GM23338 (cell line): Measurements from ENCODE around the gene TRPM2. TPM values are rescaled to one million over a fixed set of nuclear protein-coding genes. Genes with fewer than 3 reads are reported as not detected.

Experiments used
- ATAC-seq: fragments of 200-7000 bp; cut with Tn5 transposase; 3 replicates; pipeline ENCODE4 v1.9.1; 2020
- DNase-seq: peaks from one replicate; pipeline ENCODE4 v3.0.0-alpha.2; 2015; ENCODE audit warnings: low spot score
- H2AFZ ChIP-seq: fragments of 200-600 bp; sonication (generic); 2 replicates; pipeline ENCODE4 v1.8.0; 2016; ENCODE audit warnings: antibody characterized with exemption, mild to moderate bottlenecking, moderate library complexity
- H3F3A ChIP-seq: fragments of 200-600 bp; sonication (generic); replicated peaks from 2 replicates; pipeline ENCODE4 v1.8.0; 2017; ENCODE audit warnings: antibody characterized with exemption, mixed run types, low read depth
- H3K27ac ChIP-seq: fragments of 200-600 bp; sonication (generic); 2 replicates; pipeline ENCODE4 v1.6.1; 2016; ENCODE audit warnings: low read depth
- H3K27me3 ChIP-seq: fragments of 200-600 bp; sonication (generic); 2 replicates; pipeline ENCODE4 v1.8.0; 2016; ENCODE audit warnings: mild to moderate bottlenecking, mixed run types, moderate library complexity; ENCODE audit not compliant: insufficient read depth
- H3K36me3 ChIP-seq: fragments of 200-600 bp; sonication (generic); 2 replicates; pipeline ENCODE4 v1.8.0; 2016; ENCODE audit warnings: mild to moderate bottlenecking; ENCODE audit not compliant: insufficient read depth
- H3K4me1 ChIP-seq: fragments of 200-600 bp; sonication (generic); 2 replicates; pipeline ENCODE4 v1.8.0; 2016; ENCODE audit warnings: mild to moderate bottlenecking, moderate library complexity; ENCODE audit not compliant: insufficient read depth
- H3K4me2 ChIP-seq: fragments of 200-600 bp; sonication (generic); 2 replicates; pipeline ENCODE4 v1.7.1; 2017; ENCODE audit warnings: mixed run types
- H3K4me3 ChIP-seq: fragments of 200-600 bp; sonication (generic); 2 replicates; pipeline ENCODE4 v1.6.1; 2016; ENCODE audit warnings: mixed run types
- H3K79me2 ChIP-seq: fragments of 200-600 bp; sonication (generic); replicated peaks from 2 replicates; pipeline ENCODE4 v1.8.0; 2017; ENCODE audit warnings: mild to moderate bottlenecking; ENCODE audit not compliant: insufficient read depth
- H3K9me2 ChIP-seq: fragments of 200-600 bp; sonication (generic); 2 replicates; pipeline ENCODE4 v1.8.0; 2017; ENCODE audit not compliant: insufficient read depth
- H4K20me1 ChIP-seq: fragments of 200-600 bp; sonication (generic); replicated peaks from 2 replicates; pipeline ENCODE4 v1.8.0; 2017; ENCODE audit warnings: mild to moderate bottlenecking; ENCODE audit not compliant: insufficient read depth
- H3K27ac Mint-ChIP-seq: 2 replicates; pipeline ENCODE4 v1.8.0; 2020; ENCODE audit warnings: inconsistent platforms, mild to moderate bottlenecking, moderate library complexity, mixed read lengths
- H3K27me3 Mint-ChIP-seq: 3 replicates; pipeline ENCODE4 v1.8.0; 2022; ENCODE audit warnings: low read depth, mild to moderate bottlenecking, moderate library complexity, mixed read lengths, inconsistent platforms; ENCODE audit not compliant: insufficient read depth, poor library complexity
- H3K36me3 Mint-ChIP-seq: 3 replicates; pipeline ENCODE4 v1.8.0; 2021; ENCODE audit warnings: low read depth, mild to moderate bottlenecking, inconsistent platforms, moderate library complexity, mixed read lengths
- H3K4me1 Mint-ChIP-seq: 3 replicates; pipeline ENCODE4 v1.8.0; 2020; ENCODE audit warnings: mild to moderate bottlenecking, inconsistent platforms, mixed read lengths
- H3K4me3 Mint-ChIP-seq: 3 replicates; pipeline ENCODE4 v1.8.0; 2021; ENCODE audit warnings: moderate library complexity, mild to moderate bottlenecking, inconsistent platforms, mixed read lengths
- H3K9me3 Mint-ChIP-seq: 3 replicates; pipeline ENCODE4 v1.8.0; 2020; ENCODE audit warnings: moderate library complexity, mild to moderate bottlenecking, inconsistent platforms, mixed read lengths
- JUNB ChIP-seq: IDR thresholded peaks from one replicate; pipeline ENCODE4 v1.6.1; 2016; ENCODE audit warnings: antibody characterized with exemption; ENCODE audit not compliant: unreplicated experiment
- NANOG ChIP-seq: IDR thresholded peaks from 2 replicates; pipeline ENCODE4 v1.6.1; 2016; ENCODE audit warnings: antibody characterized with exemption, borderline replicate concordance
- REST ChIP-seq: IDR thresholded peaks from one replicate; pipeline ENCODE4 v1.6.1; 2018; ENCODE audit warnings: antibody characterized with exemption; ENCODE audit not compliant: unreplicated experiment
- ZNF114 ChIP-seq: fragments of 250-450 bp; sonication (Bioruptor Pico); IDR thresholded peaks from 2 replicates; pipeline ENCODE4 v1.5.0; 2020; ENCODE audit warnings: mild to moderate bottlenecking, moderate library complexity
- polyA plus RNA-seq: library from polyadenylated mRNA; unstranded; fragments of >200 nt; fragmentation: Nextera tagmentation; extraction: Ambion mirVana; gene quantifications from 2 replicates; pipeline ENCODE4 v1.2.1, GENCODE V29; 2016
- total RNA-seq: library from RNA; depleted of rRNA; stranded (reverse); fragments of >200 nt; shearing (Covaris generic); gene quantifications from 2 replicates; pipeline ENCODE4 v1.2.3, GENCODE V29; 2014
- TF ChIP-seq, protein P1 (sequence below), 2 experiments: fragments of 200-600 bp in 1 of 2; sonication (generic) in 1 of 2; conservative IDR thresholded peaks; 2 replicates each; pipeline versions ENCODE4 v1.5.1 to v1.6.1; 2016 to 2017; ENCODE audit warnings: antibody characterized with exemption in 2 of 2, low read depth in 2 of 2, mild to moderate bottlenecking in 2 of 2, moderate library complexity in 1 of 2

TRPM2 gene
- total and polyA plus RNA-seq, 2 experiments from 2014 or later, result 0.53 to 0.83 TPM

DNA sequence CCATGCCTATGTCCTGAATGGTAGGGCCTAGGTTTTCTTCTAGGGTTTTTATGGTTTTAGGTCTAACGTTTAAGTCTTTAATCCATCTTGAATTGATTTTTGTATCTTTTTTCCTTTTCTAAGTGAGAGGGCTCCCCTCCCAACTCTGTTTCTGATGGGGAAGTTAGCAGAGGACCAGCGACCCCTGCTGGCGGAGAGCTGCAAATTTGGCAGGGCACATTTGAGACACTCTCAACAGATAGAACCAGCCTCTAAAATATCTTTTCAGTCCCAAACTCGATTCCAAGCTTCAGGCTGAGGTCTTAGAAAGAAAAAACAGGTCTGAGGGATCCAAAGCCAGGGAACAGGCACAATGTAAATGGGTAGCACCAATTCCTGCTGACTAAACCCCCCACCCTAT, 134.4 kb downstream of the TRPM2 start:
- Mint-ChIP-seq H3K4me3 (no peak overlapping the region), H3K27ac (no peak overlapping the region), H3K36me3 (peaks cover 32% of the 10 kb centered on the region), H3K27me3 (peaks cover 2% of the 10 kb centered on the region), H3K4me1 (peaks cover 14% of the 10 kb centered on the region), H3K9me3 (peaks cover 31% of the 10 kb centered on the region)
- Histone ChIP-seq H3K36me3 (peaks cover 5% of the 10 kb centered on the region; the same call in 1 of the 2 replicates), H3K4me1 (peaks cover 6% of the 10 kb centered on the region; the same call in 1 of the 2 replicates), H3K27me3 (no peaks in the 10 kb centered on the region), H3F3A (no peaks in the 10 kb centered on the region), H3K4me2 (no peak overlapping the region), H2AFZ (no peak overlapping the region), H3K9me2 (no peaks in the 10 kb centered on the region), H4K20me1 (no peaks in the 10 kb centered on the region; the same call in 1 of the 2 replicates), H3K4me3 (no peak overlapping the region), H3K27ac (no peak overlapping the region), H3K79me2 (peaks cover 24% of the 10 kb centered on the region)
- peak; percentile 82 for DNase-seq
- no peak for TF ChIP-seq NANOG
- TF ChIP-seq, protein P1, sequence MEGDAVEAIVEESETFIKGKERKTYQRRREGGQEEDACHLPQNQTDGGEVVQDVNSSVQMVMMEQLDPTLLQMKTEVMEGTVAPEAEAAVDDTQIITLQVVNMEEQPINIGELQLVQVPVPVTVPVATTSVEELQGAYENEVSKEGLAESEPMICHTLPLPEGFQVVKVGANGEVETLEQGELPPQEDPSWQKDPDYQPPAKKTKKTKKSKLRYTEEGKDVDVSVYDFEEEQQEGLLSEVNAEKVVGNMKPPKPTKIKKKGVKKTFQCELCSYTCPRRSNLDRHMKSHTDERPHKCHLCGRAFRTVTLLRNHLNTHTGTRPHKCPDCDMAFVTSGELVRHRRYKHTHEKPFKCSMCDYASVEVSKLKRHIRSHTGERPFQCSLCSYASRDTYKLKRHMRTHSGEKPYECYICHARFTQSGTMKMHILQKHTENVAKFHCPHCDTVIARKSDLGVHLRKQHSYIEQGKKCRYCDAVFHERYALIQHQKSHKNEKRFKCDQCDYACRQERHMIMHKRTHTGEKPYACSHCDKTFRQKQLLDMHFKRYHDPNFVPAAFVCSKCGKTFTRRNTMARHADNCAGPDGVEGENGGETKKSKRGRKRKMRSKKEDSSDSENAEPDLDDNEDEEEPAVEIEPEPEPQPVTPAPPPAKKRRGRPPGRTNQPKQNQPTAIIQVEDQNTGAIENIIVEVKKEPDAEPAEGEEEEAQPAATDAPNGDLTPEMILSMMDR (conservative IDR thresholded peaks at IDR 0.05; ENCODE audit: low read depth in 2 of 2), result peak; percentile 82 to 99
- peak; percentile 17; the same call in 2 of the 3 replicates for ATAC-seq

DNA sequence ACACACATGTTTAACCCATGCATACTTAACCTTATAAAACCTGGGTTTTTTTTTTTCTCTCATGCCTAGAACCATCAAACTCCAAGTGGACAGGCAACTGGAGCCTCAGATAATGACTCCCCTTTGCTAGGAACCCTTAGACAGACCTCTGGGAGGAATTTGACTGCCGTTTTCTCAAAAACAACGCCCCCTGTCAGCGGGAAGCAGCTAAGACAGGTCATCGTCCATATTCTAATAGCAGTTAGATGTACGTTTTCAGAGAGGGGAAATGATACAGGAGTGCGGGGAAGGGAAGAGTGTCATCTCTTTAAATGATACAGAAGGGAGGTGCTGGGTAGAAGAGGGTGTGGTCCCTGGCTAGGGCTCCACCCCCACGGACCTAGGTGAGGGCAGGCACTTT, 136.5 kb downstream of the TRPM2 start:
- peak; percentile 71 for DNase-seq
- no peaks in the 10 kb centered on the region for H3K9me2 ChIP-seq

GRCh38 chr21:44490405-44490804, 137.0 kb downstream of the TRPM2 start:
- peaks cover 52% of the 10 kb centered on the region for H3K9me3 Mint-ChIP-seq
- H3K4me3 ChIP-seq, result no peak overlapping the region
- H3K36me3 ChIP-seq, result peaks cover 5% of the 10 kb centered on the region; the same call in 1 of the 2 replicates
- no peak overlapping the region for H3K4me3 Mint-ChIP-seq
- H3K27ac ChIP-seq, result no peak overlapping the region
- no peaks in the 10 kb centered on the region; the same call in 1 of the 2 replicates for H3K4me1 ChIP-seq
- no peaks in the 10 kb centered on the region for H3K9me2 ChIP-seq
- H3K79me2 ChIP-seq, result peaks cover 24% of the 10 kb centered on the region
- no peaks in the 10 kb centered on the region for H3F3A ChIP-seq
- no peak for ATAC-seq
- 0 out of 3 replicates have a peak, but pooled peaks cover 2% of the 10 kb centered on the region for H3K4me1 Mint-ChIP-seq
- H3K4me2 ChIP-seq, result no peak overlapping the region
- no peak for DNase-seq
- H3K27me3 ChIP-seq, result no peaks in the 10 kb centered on the region
- no peak overlapping the region for H2AFZ ChIP-seq
- H3K27me3 Mint-ChIP-seq, result peaks cover 4% of the 10 kb centered on the region
- no peak overlapping the region for H3K27ac Mint-ChIP-seq
- peaks cover 51% of the 10 kb centered on the region for H3K36me3 Mint-ChIP-seq
- no peaks in the 10 kb centered on the region; the same call in 1 of the 2 replicates for H4K20me1 ChIP-seq
- TF ChIP-seq JUNB, result no peak
- TF ChIP-seq REST, result no peak

More for the DNA sequence above, 136.5 kb downstream of the TRPM2 start:
- H3K79me2 ChIP-seq, result peaks cover 24% of the 10 kb centered on the region
- peaks cover 5% of the 10 kb centered on the region; the same call in 1 of the 2 replicates for H3K36me3 ChIP-seq
- peaks cover 2% of the 10 kb centered on the region for H3K27me3 Mint-ChIP-seq
- H3K9me3 Mint-ChIP-seq, result peaks cover 48% of the 10 kb centered on the region
- no peaks in the 10 kb centered on the region; the same call in 1 of the 2 replicates for H3K4me1 ChIP-seq
- H3K4me3 Mint-ChIP-seq, result no peak overlapping the region
- no peaks in the 10 kb centered on the region for H3F3A ChIP-seq
- H3K4me2 ChIP-seq, result no peak overlapping the region
- no peak overlapping the region for H3K27ac Mint-ChIP-seq
- H4K20me1 ChIP-seq, result no peaks in the 10 kb centered on the region; the same call in 1 of the 2 replicates
- TF ChIP-seq, protein P1 (conservative IDR thresholded peaks at IDR 0.05; ENCODE audit: low read depth in 2 of 2), result peak; percentile 62 to 77
- TF ChIP-seq ZNF114 (CRISPR knock-in tag), result no peak
- peaks cover 4% of the 10 kb centered on the region; the same call in 2 of the 3 replicates for H3K4me1 Mint-ChIP-seq
- H3K27ac ChIP-seq, result no peak overlapping the region
- ATAC-seq, result peak; percentile 14; the same call in 2 of the 3 replicates
- no peaks in the 10 kb centered on the region for H3K27me3 ChIP-seq
- H3K4me3 ChIP-seq, result no peak overlapping the region
- no peak overlapping the region for H2AFZ ChIP-seq
- peaks cover 49% of the 10 kb centered on the region for H3K36me3 Mint-ChIP-seq
